Stimulated activated naive CD4-positive, alpha-beta T cell treated with Interleukin-2 at 50 U/mL for 16 hours (primary cell): ENCODE data around the gene BACE2.
"Not testable (repeated sequence)": the region's sequence is repeated elsewhere in the genome, so short reads cannot be mapped to it uniquely, and the experiment has no call there.

Experiments used
- DNase-seq: peaks from one replicate; lab custom pipeline; 2025; lab: John Stamatoyannopoulos, UW

The BACE2 gene

GRCh38 chr21:41185802-41186201, 17.8 kb downstream of the BACE2 start:
- DNase-seq = no peak

DNA sequence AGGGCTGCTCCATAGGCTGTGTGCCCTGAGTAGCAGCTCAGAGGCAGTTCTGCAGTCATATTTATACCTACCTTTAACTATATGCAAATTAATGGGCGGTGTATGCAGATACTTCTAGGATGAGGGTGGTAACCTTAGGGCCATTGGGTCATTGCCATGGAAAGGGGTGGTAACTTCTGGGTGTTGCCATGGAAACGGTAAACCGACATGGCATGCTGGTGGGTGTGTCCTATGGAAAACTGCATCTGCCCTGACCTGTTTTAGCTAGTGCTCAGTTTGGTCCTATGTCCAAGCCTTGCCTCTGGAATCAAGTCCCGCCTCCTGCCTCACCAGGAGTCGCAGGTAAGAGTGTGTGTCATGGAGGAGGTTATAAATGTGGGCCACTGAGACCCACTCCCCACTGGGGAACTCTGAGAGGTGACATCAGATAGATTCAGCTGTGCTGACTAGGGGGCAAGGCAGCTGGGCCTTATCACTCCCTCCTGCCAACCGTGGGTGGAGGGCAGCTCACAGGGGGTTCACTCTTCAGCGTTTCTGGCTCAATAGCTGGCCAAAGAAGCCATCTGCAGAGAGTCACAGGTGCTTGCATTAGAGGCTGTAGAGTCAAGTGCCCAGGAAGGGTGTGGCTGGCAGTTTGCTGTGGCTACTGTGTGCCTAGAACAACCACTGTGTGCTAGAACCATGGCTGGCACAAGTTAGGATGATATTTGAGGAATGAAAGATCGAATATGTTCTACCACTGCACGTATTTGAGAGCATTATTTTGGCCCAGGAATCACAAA, 19.0 kb downstream of the BACE2 start:
- DNase-seq = no peak

DNA sequence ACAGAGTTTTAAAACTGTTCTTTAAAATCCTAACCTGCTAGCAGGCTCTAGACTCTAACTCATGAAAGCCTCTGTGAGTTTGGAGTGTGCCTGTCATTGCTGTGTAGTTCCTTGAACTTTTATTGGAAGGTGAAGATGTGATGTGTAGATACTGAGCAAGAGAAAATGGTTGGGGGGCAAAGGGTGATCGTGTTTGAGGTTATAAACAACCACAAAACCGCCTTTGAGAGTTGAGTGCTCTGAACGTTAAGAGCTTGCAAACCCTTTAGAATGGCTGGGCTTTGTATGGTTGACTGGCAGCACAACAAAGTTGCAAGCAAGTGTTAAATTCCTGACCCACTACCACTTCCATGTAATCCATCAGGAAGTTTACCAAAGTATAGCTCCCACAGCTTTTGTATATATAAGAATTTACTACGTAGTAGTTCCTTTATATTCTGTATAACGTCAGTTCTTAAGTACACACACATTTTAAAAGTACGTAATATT, 19.6 kb downstream of the BACE2 start:
- no peak for DNase-seq

- no peak for DNase-seq
These were observed 20.7 kb downstream of the BACE2 start for GRCh38 chr21:41188486-41189149.

GRCh38 chr21:41189150-41189745, 21.3 kb downstream of the BACE2 start:
- no peak for DNase-seq

DNA sequence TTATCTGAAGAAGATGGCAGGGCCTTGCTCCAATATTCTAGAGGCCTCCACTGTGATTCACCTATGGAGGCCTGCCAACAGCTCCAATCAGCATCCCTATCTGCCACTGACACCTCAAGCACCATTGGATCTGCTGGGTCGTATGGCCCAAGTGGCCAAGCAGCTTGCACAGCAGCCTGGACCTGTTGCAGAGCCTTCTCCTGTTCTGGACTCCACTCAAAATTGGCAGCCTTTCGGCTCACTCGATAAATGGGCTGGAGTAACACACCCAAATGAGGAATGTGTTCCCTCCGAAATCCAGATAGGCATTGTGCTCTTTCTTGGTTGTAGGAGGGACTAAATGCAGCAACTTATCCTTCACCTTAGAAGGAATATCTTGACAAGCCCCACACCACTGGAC, 24.6 kb downstream of the BACE2 start:
- DNase-seq = not testable (repeated sequence)

GRCh38 chr21:41195311-41195710, 27.4 kb downstream of the BACE2 start:
- DNase-seq = no peak

DNA sequence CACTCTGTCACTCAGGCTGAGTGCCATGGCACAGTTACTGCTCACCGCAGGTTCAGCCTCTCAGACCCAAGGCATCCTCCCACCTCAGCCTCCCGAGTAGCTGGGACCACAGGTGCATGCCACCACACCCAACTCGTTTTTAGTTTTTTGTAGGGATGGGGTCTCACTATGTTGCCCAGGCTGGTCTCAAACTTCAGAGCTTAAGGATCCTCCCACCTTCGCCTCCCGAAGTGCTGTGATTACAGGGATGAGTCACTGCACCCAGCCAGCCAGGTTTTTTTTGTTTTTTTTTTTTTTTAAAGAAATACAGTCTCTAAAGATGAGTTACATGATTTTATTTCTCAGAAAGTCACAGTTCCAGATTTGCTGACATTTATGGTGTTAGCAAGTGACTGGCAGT, 29.0 kb downstream of the BACE2 start:
- DNase-seq = no peak

DNA sequence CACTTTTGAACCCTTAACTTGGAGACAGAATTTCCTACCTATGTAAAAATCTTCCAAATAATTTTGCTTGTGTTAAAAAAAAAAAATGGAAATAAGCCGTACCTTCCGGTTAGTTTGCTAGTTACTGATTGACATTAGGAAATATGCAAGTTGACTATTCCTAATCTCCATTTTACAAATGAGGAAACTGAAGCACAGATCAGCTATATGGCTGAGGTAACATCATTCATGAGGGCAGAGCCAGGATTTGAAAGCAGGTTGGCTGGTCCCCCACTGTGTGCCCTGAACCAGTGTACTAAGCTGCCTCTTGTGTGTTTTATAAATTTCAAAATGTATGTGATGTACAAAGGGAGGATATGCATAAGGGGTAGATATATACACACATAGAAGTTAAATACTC, 29.6 kb downstream of the BACE2 start:
- DNase-seq = no peak

GRCh38 chr21:41198647-41199046, 30.7 kb downstream of the BACE2 start:
- not testable (repeated sequence) for DNase-seq

- DNase-seq = no peak
These were observed 31.2 kb downstream of the BACE2 start for GRCh38 chr21:41199123-41199522.

DNA sequence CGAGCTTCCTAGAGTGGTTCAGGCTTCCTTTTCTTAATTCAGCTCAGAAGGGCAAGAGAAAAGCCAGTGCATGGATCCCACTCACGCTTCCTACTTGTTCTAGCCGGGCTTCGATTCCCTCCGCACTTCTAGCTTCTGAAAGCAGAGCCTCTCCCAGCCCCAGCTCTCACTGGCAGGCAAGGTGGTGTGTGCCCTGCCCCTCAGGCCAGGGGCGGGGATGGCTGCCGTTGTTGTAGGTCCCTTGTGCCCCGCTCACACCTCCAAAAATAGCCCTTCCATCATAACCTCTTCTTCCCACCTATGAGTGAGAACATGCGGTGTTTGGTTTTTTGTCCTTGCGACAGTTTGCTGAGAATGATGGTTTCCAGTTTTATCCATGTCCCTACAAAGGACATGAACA, 31.6 kb downstream of the BACE2 start:
- no peak for DNase-seq

DNA sequence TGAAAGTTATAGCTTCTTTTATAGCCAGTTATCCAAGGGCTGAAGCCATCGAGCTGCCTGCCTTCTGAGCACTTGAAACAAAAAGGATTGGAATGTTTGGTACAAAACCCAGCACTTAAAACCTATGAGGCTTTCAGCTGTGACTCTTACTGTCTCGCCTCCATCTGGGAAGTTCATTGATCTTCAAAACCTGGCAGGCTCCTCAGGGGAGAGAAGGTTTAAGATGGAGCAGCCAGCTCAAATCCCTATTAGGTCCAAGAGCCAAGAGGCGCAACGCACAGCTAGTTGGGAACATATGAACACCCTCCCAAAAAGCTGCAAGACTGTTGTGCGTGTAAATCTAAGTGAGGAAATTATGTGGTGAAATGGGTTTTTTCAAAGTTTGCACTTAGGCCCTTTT, 33.4 kb downstream of the BACE2 start:
- DNase-seq = no peak

- DNase-seq = no peak
These were observed 36.8 kb downstream of the BACE2 start for GRCh38 chr21:41204736-41205135.

GRCh38 chr21:41207401-41208375, 39.7 kb downstream of the BACE2 start:
- DNase-seq = no peak

DNA sequence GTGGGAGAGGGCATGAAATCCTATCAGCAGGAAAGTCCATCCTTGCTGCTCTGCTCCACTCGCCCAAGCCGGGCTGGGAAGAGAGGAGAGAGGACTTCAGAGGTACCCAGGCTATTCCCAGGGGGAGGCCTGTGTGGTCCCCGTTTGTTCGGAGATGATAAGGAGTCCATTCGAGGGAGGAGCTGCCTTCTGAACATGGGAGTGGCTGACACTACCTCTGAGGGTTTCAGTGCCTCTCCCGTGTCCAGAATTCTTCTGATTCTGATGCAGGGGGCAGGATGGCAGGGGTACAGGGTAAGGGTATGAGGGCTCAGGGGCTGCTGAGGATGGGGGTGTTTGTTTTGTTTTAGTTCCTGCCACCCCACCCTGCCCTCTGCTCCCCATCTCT, 40.4 kb downstream of the BACE2 start:
- DNase-seq = no peak

- DNase-seq = no peak
These were observed 41.2 kb downstream of the BACE2 start for GRCh38 chr21:41209016-41209619.

DNA sequence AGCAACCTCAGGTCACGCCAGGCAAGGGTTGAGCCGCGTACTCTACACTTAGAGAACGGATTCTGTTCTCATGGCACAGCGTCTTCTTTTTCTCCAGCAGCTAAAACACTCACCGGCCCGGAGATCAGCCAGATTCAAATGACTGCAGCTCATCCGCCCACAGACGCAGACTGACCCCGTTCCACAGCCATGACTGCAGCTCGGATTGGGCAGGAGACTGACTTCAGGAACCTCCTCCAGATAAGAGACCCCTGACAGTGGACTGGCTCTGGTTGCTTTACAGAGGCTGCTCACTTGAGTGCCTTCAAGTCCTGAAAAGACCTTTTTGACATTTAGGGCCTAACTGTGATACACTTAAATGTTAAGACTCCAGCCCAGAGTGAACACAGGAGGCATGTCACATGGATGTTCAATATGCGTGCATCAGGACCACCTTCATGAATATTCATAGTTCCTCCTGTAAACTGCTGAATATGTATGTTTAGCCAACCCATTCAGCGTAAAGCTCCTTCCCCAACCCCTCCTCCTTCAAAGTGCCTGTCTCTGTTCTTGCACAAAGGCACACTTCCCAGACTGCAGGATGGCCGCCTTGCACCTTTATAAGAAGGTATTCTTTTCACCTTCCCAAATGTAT, 42.6 kb downstream of the BACE2 start:
- DNase-seq = no peak

DNA sequence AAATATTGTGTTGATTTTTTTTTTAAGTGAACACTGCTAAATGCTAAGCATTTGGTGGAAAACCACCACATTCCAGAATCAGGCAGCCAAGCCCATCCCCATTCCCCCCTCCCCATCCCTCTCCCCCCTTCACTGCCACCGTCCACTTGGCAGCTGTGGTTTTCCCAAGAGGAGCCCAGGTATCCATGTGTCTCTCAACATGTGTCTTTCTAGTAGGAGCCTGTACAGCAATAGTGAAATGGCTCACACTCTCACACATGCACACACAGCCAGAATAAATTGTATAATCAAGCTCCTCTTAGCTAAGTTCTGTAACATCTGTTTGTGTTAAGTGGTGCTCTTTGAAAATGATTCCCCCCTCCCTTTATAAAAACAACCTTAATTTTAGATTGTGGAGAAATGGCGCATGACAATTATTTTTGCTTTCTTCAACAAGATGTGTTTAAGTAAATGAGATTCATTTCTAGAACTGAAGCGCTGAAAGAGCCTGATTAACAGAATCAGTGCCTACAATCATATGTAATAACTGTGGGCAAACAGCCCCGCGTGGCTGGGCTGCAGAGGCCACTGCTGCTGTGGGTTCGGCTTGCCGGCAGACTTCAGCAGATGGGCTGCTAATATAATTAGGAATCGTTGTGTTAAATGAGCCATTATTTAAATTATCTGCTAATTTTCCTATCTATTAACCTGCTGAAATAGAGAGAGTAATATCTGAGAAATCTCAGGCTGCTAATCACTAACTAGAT, 43.3 kb downstream of the BACE2 start:
- no peak for DNase-seq

- DNase-seq = no peak
These were observed 45.1 kb downstream of the BACE2 start for GRCh38 chr21:41213021-41213420.
